ENCODE measurements around the gene LDHAL6B. TPM values are rescaled to one million over a fixed set of nuclear protein-coding genes. Genes with fewer than 3 reads are reported as not detected.

LDHAL6B gene
- polyA plus RNA-seq, 3 donors: not detected

- no peaks in the 10 kb centered on the region for H3K9me3 Mint-ChIP-seq
- TF ChIP-seq CTCF (IDR thresholded peaks at IDR 0.05): no peak
- no peak overlapping the region for H3K4me2 ChIP-seq (replicated peaks; ENCODE audit: extremely low read depth, low read length, poor library complexity, severe bottlenecking)
- H3K79me2 ChIP-seq (ENCODE audit: insufficient read depth, low read length): no peaks in the 10 kb centered on the region
- H3K4me1 ChIP-seq (ENCODE audit: control insufficient read depth in 1 of 2, insufficient read depth in 2 of 2, low read length in 2 of 2): no peaks in the 10 kb centered on the region
- H3K4me3 Mint-ChIP-seq: no peak overlapping the region
- H3K36me3 Mint-ChIP-seq: peaks cover 65% of the 10 kb centered on the region in 2 donors
- H3K9ac ChIP-seq (ENCODE audit: insufficient read depth, low read length, poor library complexity, severe bottlenecking): no peak overlapping the region
- H3K27ac Mint-ChIP-seq: no peak overlapping the region
- intact Hi-C loops (cut with micrococcal nuclease): no loop called here
- H3K27me3 ChIP-seq (ENCODE audit: control insufficient read depth in 2 of 2, insufficient read depth in 2 of 2, low read length in 2 of 2): no peaks in the 10 kb centered on the region
- H3K27me3 Mint-ChIP-seq (ENCODE audit: low read depth in 3 of 3): peaks cover 0 to 2% (median 0%) of the 10 kb centered on the region in 3 donors
- H3K9me3 ChIP-seq (replicated peaks in 1 of 2; ENCODE audit: control insufficient read depth in 1 of 2, insufficient read depth in 1 of 2, low read length in 2 of 2): no peaks in the 10 kb centered on the region
- H3K4me1 Mint-ChIP-seq: no peaks in the 10 kb centered on the region
- H3K4me3 ChIP-seq (replicated peaks in 1 of 3; ENCODE audit: low read depth in 2 of 3, low read length in 3 of 3): no peak overlapping the region
- H3K27ac ChIP-seq (ENCODE audit: low read depth in 1 of 2, low read length in 2 of 2): no peak overlapping the region
- H3K36me3 ChIP-seq (replicated peaks in 1 of 2; ENCODE audit: control insufficient read depth in 1 of 2, insufficient read depth in 2 of 2, low read length in 2 of 2): peaks cover 35 to 75% of the 10 kb centered on the region in 2 donors
- no peaks in the 10 kb centered on the region for H4K20me1 ChIP-seq (ENCODE audit: insufficient read depth, low read length)
- DNase-seq: no peak
- WGBS (ENCODE audit: insufficient coverage): 99% methylated on average over 11 of the region's 14 CpGs
- H2AFZ ChIP-seq (ENCODE audit: insufficient read depth, low read depth, low read length, poor library complexity, severe bottlenecking): no peak overlapping the region
Measured at GRCh38 chr15:59217876-59218498, 11.3 kb downstream of the LDHAL6B start.

DNA sequence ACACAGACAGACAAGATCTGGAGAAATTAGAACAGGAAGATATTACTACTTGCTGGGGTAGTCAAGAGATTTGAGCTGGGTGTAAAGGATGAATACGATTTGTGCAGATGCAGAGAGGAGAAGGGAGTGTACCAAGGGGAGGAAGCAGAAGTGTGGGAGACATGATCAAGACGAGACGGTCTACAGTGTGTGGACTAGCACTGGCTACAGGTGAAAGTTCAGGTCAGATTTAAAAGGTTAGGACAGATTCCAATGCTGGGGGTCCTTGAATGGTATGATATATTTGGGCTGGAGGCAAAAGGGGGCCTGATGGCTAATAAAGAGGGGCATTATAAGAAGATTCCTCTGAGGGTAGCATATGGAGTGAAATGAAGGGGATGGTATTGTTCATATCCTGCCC is 12.1 kb downstream of the LDHAL6B start:
- H3K4me3 ChIP-seq (replicated peaks in 1 of 3; ENCODE audit: low read depth in 2 of 3, low read length in 3 of 3): no peak overlapping the region
- Mint-ChIP-seq H3K4me1 (no peaks in the 10 kb centered on the region), H3K27me3 (ENCODE audit: low read depth in 3 of 3) (peaks cover 0 to 2% (median 0%) of the 10 kb centered on the region in 3 donors), H3K9me3 (no peaks in the 10 kb centered on the region), H3K4me3 (no peak overlapping the region), H3K27ac (no peak overlapping the region), H3K36me3 (peaks cover 67 to 71% of the 10 kb centered on the region in 2 donors)
- H3K4me2 ChIP-seq (replicated peaks; ENCODE audit: extremely low read depth, low read length, poor library complexity, severe bottlenecking): no peak overlapping the region
- no peak overlapping the region for H2AFZ ChIP-seq (ENCODE audit: insufficient read depth, low read depth, low read length, poor library complexity, severe bottlenecking)
- H3K79me2 ChIP-seq (ENCODE audit: insufficient read depth, low read length): no peaks in the 10 kb centered on the region
- no peak for DNase-seq
- H3K9me3 ChIP-seq (replicated peaks in 1 of 2; ENCODE audit: control insufficient read depth in 1 of 2, insufficient read depth in 1 of 2, low read length in 2 of 2): no peaks in the 10 kb centered on the region
- no peaks in the 10 kb centered on the region for H3K27me3 ChIP-seq (ENCODE audit: control insufficient read depth in 2 of 2, insufficient read depth in 2 of 2, low read length in 2 of 2)
- intact Hi-C loops (cut with micrococcal nuclease): no loop called here
- H3K4me1 ChIP-seq (ENCODE audit: control insufficient read depth in 1 of 2, insufficient read depth in 2 of 2, low read length in 2 of 2): no peaks in the 10 kb centered on the region
- peaks cover 34 to 79% of the 10 kb centered on the region in 2 donors for H3K36me3 ChIP-seq (replicated peaks in 1 of 2; ENCODE audit: control insufficient read depth in 1 of 2, insufficient read depth in 2 of 2, low read length in 2 of 2)
- H4K20me1 ChIP-seq (ENCODE audit: insufficient read depth, low read length): no peaks in the 10 kb centered on the region
- H3K9ac ChIP-seq (ENCODE audit: insufficient read depth, low read length, poor library complexity, severe bottlenecking): no peak overlapping the region
- no peak overlapping the region for H3K27ac ChIP-seq (ENCODE audit: low read depth in 1 of 2, low read length in 2 of 2)
- WGBS (ENCODE audit: insufficient coverage): 86% methylated on average over 3 of the region's 3 CpGs
- TF ChIP-seq CTCF (IDR thresholded peaks at IDR 0.05): no peak
